NCI-H187 (cell line): ENCODE data around the gene GLIPR1.
"Not testable (repeated sequence)": the region's sequence is repeated elsewhere in the genome, so short reads cannot be mapped to it uniquely, and the experiment has no call there.

Experiments
- DNase-seq, 2 experiments: peaks; one replicate each; lab custom pipeline; 2025; lab: John Stamatoyannopoulos, UW

GLIPR1 gene

GRCh38 chr12:75474116-75474515 is 6.4 kb upstream of the GLIPR1 start:
- no peak for DNase-seq

- DNase-seq, result no peak
Observed at GRCh38 chr12:75476071-75476470, 4.5 kb upstream of the GLIPR1 start.

GRCh38 chr12:75477137-75477536 is 3.4 kb upstream of the GLIPR1 start:
- no peak for DNase-seq

GRCh38 chr12:75478116-75478794 is 2.3 kb upstream of the GLIPR1 start:
- DNase-seq, result no peak

- DNase-seq, result no peak
Observed at GRCh38 chr12:75479963-75480461, 543 bp upstream of the GLIPR1 start.

- no peak for DNase-seq
Observed at GRCh38 chr12:75481013-75481705, 604 bp downstream of the GLIPR1 start.

- no peak for DNase-seq
Observed at GRCh38 chr12:75481774-75482173, 1.2 kb downstream of the GLIPR1 start.

- no peak for DNase-seq
Observed at GRCh38 chr12:75482646-75483045, 2.1 kb downstream of the GLIPR1 start.

GRCh38 chr12:75483431-75483830 is 2.9 kb downstream of the GLIPR1 start:
- no peak for DNase-seq

GRCh38 chr12:75484450-75484849 is 3.9 kb downstream of the GLIPR1 start:
- DNase-seq, result not testable (repeated sequence)

- no peak for DNase-seq
Observed at GRCh38 chr12:75487308-75487707, 6.8 kb downstream of the GLIPR1 start.

GRCh38 chr12:75488553-75488952 is 8.0 kb downstream of the GLIPR1 start:
- no peak for DNase-seq

- no peak for DNase-seq
Observed at GRCh38 chr12:75489187-75489586, 8.6 kb downstream of the GLIPR1 start.

- DNase-seq, result no peak
Observed at GRCh38 chr12:75489613-75490210, 9.2 kb downstream of the GLIPR1 start.

GRCh38 chr12:75491169-75491568 is 10.6 kb downstream of the GLIPR1 start:
- DNase-seq, result no peak

GRCh38 chr12:75503459-75503858 is 22.9 kb downstream of the GLIPR1 start:
- DNase-seq, result no peak

- no peak for DNase-seq
Observed at GRCh38 chr12:75503866-75504265, 23.3 kb downstream of the GLIPR1 start.

- DNase-seq, result no peak
Observed at GRCh38 chr12:75505706-75506312, 25.3 kb downstream of the GLIPR1 start.

GRCh38 chr12:75507086-75507485 is 26.5 kb downstream of the GLIPR1 start:
- DNase-seq, result no peak

GRCh38 chr12:75508159-75508558 is 27.6 kb downstream of the GLIPR1 start:
- no peak for DNase-seq

GRCh38 chr12:75509621-75510020 is 29.1 kb downstream of the GLIPR1 start:
- DNase-seq, result no peak
